HepG2 (cell line): ENCODE measurements around the gene PTGER3. TPM values are rescaled to one million over a fixed set of nuclear protein-coding genes. Genes with fewer than 3 reads are reported as not detected.
A peak's percentile ranks its signal among the peaks of the same experiment; 100 is the strongest.

Source experiments
- CREM ChIP-seq, 2 experiments: sonication (generic) in 1 of 2; formaldehyde crosslinking in 1 of 2; IDR thresholded peaks; 2 replicates each; pipeline versions ENCODE4 v1.4.0 to v1.6.1; 2016 to 2020; ENCODE audit warnings: antibody characterized with exemption in 1 of 2, mild to moderate bottlenecking in 1 of 2, missing genetic modification reagents in 1 of 2
- ETV6 ChIP-seq: sonication (generic); formaldehyde crosslinking; conservative IDR thresholded peaks from 2 replicates; pipeline ENCODE4 v1.4.0; 2020; ENCODE audit warnings: missing genetic modification reagents
- ISL2 ChIP-seq: sonication (generic); formaldehyde crosslinking; IDR thresholded peaks from 2 replicates; pipeline ENCODE4 v1.5.0; 2020; ENCODE audit warnings: missing genetic modification reagents
- MED1 ChIP-seq: sonication (generic); formaldehyde crosslinking; IDR thresholded peaks from 2 replicates; pipeline ENCODE4 v1.4.0; 2020; ENCODE audit warnings: missing genetic modification reagents
- PHF21A ChIP-seq: sonication (generic); formaldehyde crosslinking; IDR thresholded peaks from 2 replicates; pipeline ENCODE4 v1.5.0; 2020; ENCODE audit warnings: mild to moderate bottlenecking, missing genetic modification reagents
- PLRG1 ChIP-seq: fragments of 450-650 bp; conservative IDR thresholded peaks from 2 replicates; pipeline ENCODE4 v1.6.1; 2016
- RBM39 ChIP-seq: fragments of 200-400 bp; formaldehyde crosslinking; IDR thresholded peaks from one replicate; pipeline ENCODE4 v1.6.1; 2018; ENCODE audit warnings: antibody characterized with exemption, mild to moderate bottlenecking, low read depth, low read length; ENCODE audit not compliant: poor library complexity, severe bottlenecking
- REPIN1 ChIP-seq: sonication (generic); formaldehyde crosslinking; IDR thresholded peaks from 2 replicates; pipeline ENCODE4 v1.8.0; 2022; ENCODE audit warnings: missing genetic modification reagents, low read depth, mild to moderate bottlenecking, borderline replicate concordance
- SP2 ChIP-seq: sonication (generic); formaldehyde crosslinking; IDR thresholded peaks from 2 replicates; pipeline ENCODE4 v1.5.1; 2020; ENCODE audit warnings: mild to moderate bottlenecking, missing genetic modification reagents
- TRIM24 ChIP-seq: sonication (generic); formaldehyde crosslinking; IDR thresholded peaks from 2 replicates; pipeline ENCODE4 v1.8.0; 2022; ENCODE audit warnings: mild to moderate bottlenecking, missing genetic modification reagents
- ZBTB38 ChIP-seq: sonication (generic); formaldehyde crosslinking; IDR thresholded peaks from 2 replicates; pipeline ENCODE4 v1.5.1; 2020; ENCODE audit warnings: mild to moderate bottlenecking, missing genetic modification reagents
- ZNF747 ChIP-seq: sonication (generic); formaldehyde crosslinking; IDR thresholded peaks from 2 replicates; pipeline ENCODE4 v1.8.1; 2023; ENCODE audit warnings: missing genetic modification reagents, mild to moderate bottlenecking, borderline replicate concordance
- ZNF891 ChIP-seq: sonication (generic); formaldehyde crosslinking; IDR thresholded peaks from 2 replicates; pipeline ENCODE4 v1.5.0; 2020; ENCODE audit warnings: mild to moderate bottlenecking, missing genetic modification reagents
- polyA plus RNA-seq, 8 experiments: library from polyadenylated mRNA; depleted of rRNA in 3 of 8; stranded (reverse) in 7 of 8; unstranded in 1 of 8; fragments of >200 nt; fragmentation: Illumina TruSeq in 4 of 8; extraction: Trizol in 4 of 8; gene quantifications; 2 replicates each; pipeline versions ENCODE4 v1.2.1 to v1.2.3, GENCODE V29; 2011 to 2016; ENCODE audit warnings: low read depth in 4 of 8, missing spikeins in 1 of 8, mixed read lengths in 1 of 8; ENCODE audit not compliant: insufficient read depth in 1 of 8
- total RNA-seq, 5 experiments: library from RNA; depleted of rRNA; stranded (reverse); fragments of >200 nt; fragmentation: Illumina TruSeq; extraction: Trizol; gene quantifications; 2 replicates each; pipeline ENCODE4 v1.2.3, GENCODE V29; 2016; ENCODE audit warnings: low read depth in 1 of 5
- TF ChIP-seq, protein P1 (sequence below): sonication (generic); formaldehyde crosslinking; IDR thresholded peaks from 2 replicates; pipeline ENCODE4 v1.4.0; 2020; ENCODE audit warnings: low read depth, mild to moderate bottlenecking, missing genetic modification reagents
- TF ChIP-seq, protein P2 (sequence below): IDR thresholded peaks from 2 replicates; pipeline ENCODE4 v1.6.1; 2016; ENCODE audit warnings: missing compliant biosample characterization, missing genetic modification reagents, borderline replicate concordance
- TF ChIP-seq, protein P3 (sequence below): sonication (generic); formaldehyde crosslinking; IDR thresholded peaks from 2 replicates; pipeline ENCODE4 v1.4.0; 2020; ENCODE audit warnings: mild to moderate bottlenecking, missing genetic modification reagents
- TF ChIP-seq, protein P4 (sequence below): sonication (generic); formaldehyde crosslinking; IDR thresholded peaks from 2 replicates; pipeline ENCODE4 v1.5.0; 2020; ENCODE audit warnings: missing genetic modification reagents
- TF ChIP-seq, protein P5 (sequence below): sonication (generic); formaldehyde crosslinking; IDR thresholded peaks from 2 replicates; pipeline ENCODE4 v1.8.1; 2023; ENCODE audit warnings: mild to moderate bottlenecking, moderate library complexity, missing genetic modification reagents

PTGER3 gene
- total and polyA plus RNA-seq, 2 of the 13 experiments (the other 11 are each of a cell fraction or from before 2014, with no cell fraction given): 0.01 TPM; not detected in 1

DNA sequence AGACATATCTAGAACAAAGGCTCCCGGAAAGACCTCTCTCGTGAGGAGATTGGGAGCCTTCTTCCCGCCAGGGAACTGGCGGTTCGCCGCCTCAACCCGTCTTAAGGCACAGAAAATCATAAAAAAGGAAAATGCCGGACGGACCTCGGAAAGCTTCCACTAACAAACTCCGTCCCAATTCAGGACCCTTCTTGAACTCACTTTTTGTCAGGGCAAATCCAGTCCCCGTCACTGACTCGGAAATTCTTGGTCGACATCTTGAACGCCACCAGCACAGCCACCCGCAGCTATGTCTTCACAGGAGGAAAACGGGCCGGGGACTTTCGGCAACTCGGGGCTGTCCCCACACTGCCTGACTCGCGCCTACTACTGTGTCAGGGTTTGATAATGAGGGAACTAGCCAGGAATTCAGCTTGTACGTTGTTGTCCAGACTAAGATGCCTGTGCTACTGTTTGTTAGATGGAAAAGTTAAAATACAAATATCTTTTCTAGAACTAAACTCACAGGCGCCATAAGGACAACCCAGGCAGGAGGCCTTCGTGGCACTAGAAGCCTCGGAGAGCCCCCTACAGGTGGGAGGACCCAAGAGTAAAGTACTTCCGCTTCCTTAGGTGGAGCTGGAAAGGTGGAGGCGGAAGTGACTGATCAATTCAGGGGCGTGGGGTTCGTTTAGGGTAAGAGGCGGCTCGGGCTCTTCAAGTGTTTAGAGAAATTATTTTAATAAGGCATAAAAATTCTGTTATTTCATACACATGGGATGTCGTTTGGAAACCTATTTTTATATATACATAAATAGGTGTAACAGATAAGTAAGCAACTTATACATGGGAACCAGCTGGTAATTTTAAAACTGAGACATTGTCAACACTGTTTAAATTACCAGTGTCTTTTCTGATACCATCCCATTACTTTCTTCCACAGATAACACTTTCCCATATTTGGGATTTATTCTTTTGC, 33.4 kb upstream of the PTGER3 start, which contains the start of gene ZRANB2 (continued):
- TF ChIP-seq, protein P1, sequence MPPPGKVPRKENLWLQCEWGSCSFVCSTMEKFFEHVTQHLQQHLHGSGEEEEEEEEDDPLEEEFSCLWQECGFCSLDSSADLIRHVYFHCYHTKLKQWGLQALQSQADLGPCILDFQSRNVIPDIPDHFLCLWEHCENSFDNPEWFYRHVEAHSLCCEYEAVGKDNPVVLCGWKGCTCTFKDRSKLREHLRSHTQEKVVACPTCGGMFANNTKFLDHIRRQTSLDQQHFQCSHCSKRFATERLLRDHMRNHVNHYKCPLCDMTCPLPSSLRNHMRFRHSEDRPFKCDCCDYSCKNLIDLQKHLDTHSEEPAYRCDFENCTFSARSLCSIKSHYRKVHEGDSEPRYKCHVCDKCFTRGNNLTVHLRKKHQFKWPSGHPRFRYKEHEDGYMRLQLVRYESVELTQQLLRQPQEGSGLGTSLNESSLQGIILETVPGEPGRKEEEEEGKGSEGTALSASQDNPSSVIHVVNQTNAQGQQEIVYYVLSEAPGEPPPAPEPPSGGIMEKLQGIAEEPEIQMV: no peak
- TF ChIP-seq RBM39: no peak
- TF ChIP-seq ZBTB38 (CRISPR knock-in tag): no peak
- TF ChIP-seq, protein P2, sequence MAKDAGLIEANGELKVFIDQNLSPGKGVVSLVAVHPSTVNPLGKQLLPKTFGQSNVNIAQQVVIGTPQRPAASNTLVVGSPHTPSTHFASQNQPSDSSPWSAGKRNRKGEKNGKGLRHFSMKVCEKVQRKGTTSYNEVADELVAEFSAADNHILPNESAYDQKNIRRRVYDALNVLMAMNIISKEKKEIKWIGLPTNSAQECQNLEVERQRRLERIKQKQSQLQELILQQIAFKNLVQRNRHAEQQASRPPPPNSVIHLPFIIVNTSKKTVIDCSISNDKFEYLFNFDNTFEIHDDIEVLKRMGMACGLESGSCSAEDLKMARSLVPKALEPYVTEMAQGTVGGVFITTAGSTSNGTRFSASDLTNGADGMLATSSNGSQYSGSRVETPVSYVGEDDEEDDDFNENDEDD (CRISPR knock-in tag): no peak
- TF ChIP-seq ISL2 (CRISPR knock-in tag): no peak
- TF ChIP-seq SP2: peak; percentile 27; the same call in 1 of the 2 replicates
- TF ChIP-seq ETV6: no peak
- TF ChIP-seq TRIM24 (CRISPR knock-in tag): no peak
- TF ChIP-seq ZNF891 (CRISPR knock-in tag): peak; percentile 47; the same call in 1 of the 2 replicates
- TF ChIP-seq, protein P3, sequence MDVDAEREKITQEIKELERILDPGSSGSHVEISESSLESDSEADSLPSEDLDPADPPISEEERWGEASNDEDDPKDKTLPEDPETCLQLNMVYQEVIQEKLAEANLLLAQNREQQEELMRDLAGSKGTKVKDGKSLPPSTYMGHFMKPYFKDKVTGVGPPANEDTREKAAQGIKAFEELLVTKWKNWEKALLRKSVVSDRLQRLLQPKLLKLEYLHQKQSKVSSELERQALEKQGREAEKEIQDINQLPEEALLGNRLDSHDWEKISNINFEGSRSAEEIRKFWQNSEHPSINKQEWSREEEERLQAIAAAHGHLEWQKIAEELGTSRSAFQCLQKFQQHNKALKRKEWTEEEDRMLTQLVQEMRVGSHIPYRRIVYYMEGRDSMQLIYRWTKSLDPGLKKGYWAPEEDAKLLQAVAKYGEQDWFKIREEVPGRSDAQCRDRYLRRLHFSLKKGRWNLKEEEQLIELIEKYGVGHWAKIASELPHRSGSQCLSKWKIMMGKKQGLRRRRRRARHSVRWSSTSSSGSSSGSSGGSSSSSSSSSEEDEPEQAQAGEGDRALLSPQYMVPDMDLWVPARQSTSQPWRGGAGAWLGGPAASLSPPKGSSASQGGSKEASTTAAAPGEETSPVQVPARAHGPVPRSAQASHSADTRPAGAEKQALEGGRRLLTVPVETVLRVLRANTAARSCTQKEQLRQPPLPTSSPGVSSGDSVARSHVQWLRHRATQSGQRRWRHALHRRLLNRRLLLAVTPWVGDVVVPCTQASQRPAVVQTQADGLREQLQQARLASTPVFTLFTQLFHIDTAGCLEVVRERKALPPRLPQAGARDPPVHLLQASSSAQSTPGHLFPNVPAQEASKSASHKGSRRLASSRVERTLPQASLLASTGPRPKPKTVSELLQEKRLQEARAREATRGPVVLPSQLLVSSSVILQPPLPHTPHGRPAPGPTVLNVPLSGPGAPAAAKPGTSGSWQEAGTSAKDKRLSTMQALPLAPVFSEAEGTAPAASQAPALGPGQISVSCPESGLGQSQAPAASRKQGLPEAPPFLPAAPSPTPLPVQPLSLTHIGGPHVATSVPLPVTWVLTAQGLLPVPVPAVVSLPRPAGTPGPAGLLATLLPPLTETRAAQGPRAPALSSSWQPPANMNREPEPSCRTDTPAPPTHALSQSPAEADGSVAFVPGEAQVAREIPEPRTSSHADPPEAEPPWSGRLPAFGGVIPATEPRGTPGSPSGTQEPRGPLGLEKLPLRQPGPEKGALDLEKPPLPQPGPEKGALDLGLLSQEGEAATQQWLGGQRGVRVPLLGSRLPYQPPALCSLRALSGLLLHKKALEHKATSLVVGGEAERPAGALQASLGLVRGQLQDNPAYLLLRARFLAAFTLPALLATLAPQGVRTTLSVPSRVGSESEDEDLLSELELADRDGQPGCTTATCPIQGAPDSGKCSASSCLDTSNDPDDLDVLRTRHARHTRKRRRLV (CRISPR knock-in tag): no peak
- TF ChIP-seq PHF21A: no peak
- TF ChIP-seq, protein P4, sequence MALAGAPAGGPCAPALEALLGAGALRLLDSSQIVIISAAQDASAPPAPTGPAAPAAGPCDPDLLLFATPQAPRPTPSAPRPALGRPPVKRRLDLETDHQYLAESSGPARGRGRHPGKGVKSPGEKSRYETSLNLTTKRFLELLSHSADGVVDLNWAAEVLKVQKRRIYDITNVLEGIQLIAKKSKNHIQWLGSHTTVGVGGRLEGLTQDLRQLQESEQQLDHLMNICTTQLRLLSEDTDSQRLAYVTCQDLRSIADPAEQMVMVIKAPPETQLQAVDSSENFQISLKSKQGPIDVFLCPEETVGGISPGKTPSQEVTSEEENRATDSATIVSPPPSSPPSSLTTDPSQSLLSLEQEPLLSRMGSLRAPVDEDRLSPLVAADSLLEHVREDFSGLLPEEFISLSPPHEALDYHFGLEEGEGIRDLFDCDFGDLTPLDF (CRISPR knock-in tag): no peak; the same call in 1 of the 2 replicates
- TF ChIP-seq REPIN1: no peak
- peak; percentile 76 for TF ChIP-seq CREM (IDR thresholded peaks at IDR 0.05)
- no peak for TF ChIP-seq CREM (CRISPR knock-in tag; IDR thresholded peaks at IDR 0.05)
- no peak for TF ChIP-seq PLRG1
- TF ChIP-seq ZNF747 (CRISPR knock-in tag): no peak
- TF ChIP-seq MED1: peak; percentile 43
- TF ChIP-seq, protein P5, sequence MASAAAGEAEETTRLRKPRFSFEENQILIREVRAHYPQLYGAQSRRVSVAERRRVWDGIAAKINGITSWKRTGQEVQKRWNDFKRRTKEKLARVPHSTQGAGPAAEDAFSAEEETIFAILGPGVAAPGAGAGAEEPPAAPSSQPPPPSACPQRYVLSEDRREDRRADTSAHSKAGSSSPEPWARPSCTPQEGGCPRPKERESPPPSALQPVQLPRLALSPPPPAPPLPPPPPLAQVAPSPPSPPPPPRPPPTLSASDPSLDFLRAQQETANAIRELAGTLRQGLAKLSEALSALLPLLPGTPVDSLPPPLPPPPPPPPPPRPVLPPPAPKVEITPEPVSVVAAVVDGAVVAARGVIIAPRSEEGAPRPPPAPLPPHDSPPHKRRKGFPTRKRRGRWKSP (CRISPR knock-in tag): no peak
